Tibial nerve (tissue), 4 donors: ENCODE data around the gene SLC25A13. TPM values are rescaled to one million over a fixed set of nuclear protein-coding genes. Genes with fewer than 3 reads are reported as not detected.

Experiments used
- DNase-seq, 2 donors: peaks; one replicate each; pipeline ENCODE4 v3.0.0-alpha.2; 2019; ENCODE audit warnings: low spot score in 2 of 2
- H3K27ac ChIP-seq, 4 donors: fragments of 200-600 bp; sonication (generic) in 3 of 4; one replicate each; pipeline ENCODE4 v1.5.1; 2017 to 2019; ENCODE audit warnings: mild to moderate bottlenecking in 1 of 4
- H3K27me3 ChIP-seq, 2 donors: fragments of 200-600 bp; sonication (generic) in 1 of 2; one replicate each; pipeline versions ENCODE4 v1.5.1 to v1.6.0; 2017 to 2019
- H3K36me3 ChIP-seq, 3 donors: fragments of 200-600 bp; sonication (generic); one replicate each; pipeline ENCODE4 v1.5.1; 2018 to 2019
- H3K4me1 ChIP-seq, 4 donors: fragments of 200-600 bp; sonication (generic) in 3 of 4; one replicate each; pipeline ENCODE4 v1.5.1; 2017 to 2019
- H3K4me3 ChIP-seq, 4 donors: fragments of 200-600 bp; sonication (generic) in 3 of 4; one replicate each; pipeline ENCODE4 v1.5.1; 2017 to 2019; ENCODE audit warnings: mild to moderate bottlenecking in 1 of 4, moderate library complexity in 1 of 4
- H3K9me3 ChIP-seq, 4 donors: fragments of 200-600 bp; sonication (generic) in 3 of 4; one replicate each; pipeline ENCODE4 v1.5.1; 2017 to 2019
- EP300 ChIP-seq, 2 donors: sonication (generic); formaldehyde crosslinking; IDR thresholded peaks; one replicate each; pipeline ENCODE4 v1.6.1; 2017; ENCODE audit warnings: antibody characterized with exemption in 2 of 2, mild to moderate bottlenecking in 1 of 2
- POLR2A ChIP-seq, 2 donors: fragments of 450-650 bp; IDR thresholded peaks; one replicate each; pipeline ENCODE4 v1.6.1; 2017; ENCODE audit warnings: antibody characterized with exemption in 2 of 2, mild to moderate bottlenecking in 2 of 2, moderate library complexity in 2 of 2
- WGBS, 2 donors: methylation state at CpG; one replicate each; pipeline ENCODE4 v1.1.5; 2018; 5-methylcytosine and 5-hydroxymethylcytosine counted together
- total RNA-seq, 4 donors: library from RNA; depleted of rRNA; stranded (reverse); fragments of >200 nt; gene quantifications; one replicate each; pipeline ENCODE4 v1.1.0, GENCODE V29; 2016
- TF ChIP-seq, protein P1 (sequence below), 5 experiments: fragments of 200-600 bp in 3 of 5; fragments of 450-650 bp in 2 of 5; sonication (generic) in 3 of 5; IDR thresholded peaks; one replicate each; pipeline ENCODE4 v1.5.1; 2016 to 2019; ENCODE audit warnings: antibody characterized with exemption in 5 of 5, mild to moderate bottlenecking in 3 of 5, moderate library complexity in 2 of 5

Gene SLC25A13
- total RNA-seq, 4 donors from 2014 or later: 22.2 to 42.2 (median 29.6) TPM

DNA sequence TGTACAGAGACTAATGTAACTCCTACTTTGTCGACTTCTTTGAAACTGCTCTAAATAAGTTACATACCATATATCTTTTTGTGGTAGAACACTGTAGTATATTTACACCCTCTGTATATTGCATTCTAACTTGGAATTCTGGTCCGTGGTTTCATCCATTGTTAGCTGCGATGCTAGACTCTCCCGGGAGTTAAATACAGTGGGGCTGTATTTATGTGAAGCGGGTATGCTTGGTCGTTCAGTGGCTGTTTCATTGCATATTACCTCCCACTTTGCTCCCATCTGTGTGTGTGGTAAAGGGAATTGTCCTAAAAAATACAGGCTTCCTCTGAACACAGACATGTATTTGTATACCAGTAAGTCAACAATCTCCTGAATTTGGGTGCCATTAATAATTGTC lies 231.1 kb downstream of the SLC25A13 start:
- no peaks in the 10 kb centered on the region for H3K4me1 ChIP-seq
- H3K4me3 ChIP-seq: no peak overlapping the region
- no peaks in the 10 kb centered on the region for H3K27me3 ChIP-seq
- no peaks in the 10 kb centered on the region for H3K9me3 ChIP-seq
- no peak for DNase-seq
- TF ChIP-seq POLR2A (IDR thresholded peaks at IDR 0.05) (no peak), EP300 (IDR thresholded peaks at IDR 0.05) (no peak)
- TF ChIP-seq, protein P1, sequence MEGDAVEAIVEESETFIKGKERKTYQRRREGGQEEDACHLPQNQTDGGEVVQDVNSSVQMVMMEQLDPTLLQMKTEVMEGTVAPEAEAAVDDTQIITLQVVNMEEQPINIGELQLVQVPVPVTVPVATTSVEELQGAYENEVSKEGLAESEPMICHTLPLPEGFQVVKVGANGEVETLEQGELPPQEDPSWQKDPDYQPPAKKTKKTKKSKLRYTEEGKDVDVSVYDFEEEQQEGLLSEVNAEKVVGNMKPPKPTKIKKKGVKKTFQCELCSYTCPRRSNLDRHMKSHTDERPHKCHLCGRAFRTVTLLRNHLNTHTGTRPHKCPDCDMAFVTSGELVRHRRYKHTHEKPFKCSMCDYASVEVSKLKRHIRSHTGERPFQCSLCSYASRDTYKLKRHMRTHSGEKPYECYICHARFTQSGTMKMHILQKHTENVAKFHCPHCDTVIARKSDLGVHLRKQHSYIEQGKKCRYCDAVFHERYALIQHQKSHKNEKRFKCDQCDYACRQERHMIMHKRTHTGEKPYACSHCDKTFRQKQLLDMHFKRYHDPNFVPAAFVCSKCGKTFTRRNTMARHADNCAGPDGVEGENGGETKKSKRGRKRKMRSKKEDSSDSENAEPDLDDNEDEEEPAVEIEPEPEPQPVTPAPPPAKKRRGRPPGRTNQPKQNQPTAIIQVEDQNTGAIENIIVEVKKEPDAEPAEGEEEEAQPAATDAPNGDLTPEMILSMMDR (IDR thresholded peaks at IDR 0.05): no peak
- 59 to 65% methylated on average over 6 of the region's 6 CpGs for WGBS, 2 donors
- H3K27ac ChIP-seq: no peak overlapping the region
- H3K36me3 ChIP-seq: no peaks in the 10 kb centered on the region

DNA sequence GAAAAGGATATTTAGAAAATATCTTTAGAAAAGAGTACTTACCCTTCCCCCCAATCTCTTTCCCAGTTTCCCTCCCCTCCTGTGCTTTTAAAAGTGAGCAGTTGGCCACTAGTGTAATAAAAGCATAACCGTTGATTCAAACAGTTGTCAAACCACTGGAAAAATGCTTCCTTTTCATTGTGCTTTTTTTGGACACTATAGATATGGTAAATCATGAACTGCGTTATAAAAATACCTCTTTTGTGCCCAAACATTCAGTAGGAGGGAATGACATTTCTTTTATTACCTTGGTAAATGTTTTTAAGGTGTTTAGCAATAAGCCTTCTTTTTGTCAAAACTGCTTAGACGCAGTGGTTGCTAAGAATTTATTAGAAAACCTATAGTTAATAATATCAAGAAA lies 232.4 kb downstream of the SLC25A13 start:
- H3K4me3 ChIP-seq: no peak overlapping the region
- peaks cover 0 to 8% (median 0%) of the 10 kb centered on the region in 4 donors for H3K4me1 ChIP-seq
- H3K36me3 ChIP-seq: no peaks in the 10 kb centered on the region
- no peak for TF ChIP-seq POLR2A (IDR thresholded peaks at IDR 0.05)
- TF ChIP-seq, protein P1 (IDR thresholded peaks at IDR 0.05): no peak
- TF ChIP-seq EP300 (IDR thresholded peaks at IDR 0.05): no peak
- no peak overlapping the region for H3K27ac ChIP-seq
- H3K9me3 ChIP-seq: no peaks in the 10 kb centered on the region
- WGBS, 2 donors: 61 to 66% methylated on average over 3 of the region's 3 CpGs
- no peaks in the 10 kb centered on the region for H3K27me3 ChIP-seq
- DNase-seq: no peak

DNA sequence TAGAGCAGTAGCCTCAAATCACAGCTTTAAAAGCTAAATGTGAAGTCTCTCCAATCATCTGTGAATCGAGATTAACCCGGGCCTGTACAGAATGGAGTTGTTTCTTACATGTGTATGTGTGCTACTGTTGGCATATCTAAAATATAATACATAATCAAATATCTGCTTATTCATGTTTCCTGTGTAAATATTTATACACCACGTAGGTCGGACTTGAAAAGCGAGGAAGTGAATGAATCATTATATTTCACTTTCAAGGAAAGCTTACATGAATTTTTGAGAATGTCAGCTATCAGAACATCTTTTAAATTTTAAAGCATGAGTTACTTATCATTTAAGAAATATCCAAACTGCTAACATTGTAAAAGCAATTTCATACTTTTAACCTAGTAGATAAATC lies 233.3 kb downstream of the SLC25A13 start:
- no peaks in the 10 kb centered on the region for H3K36me3 ChIP-seq
- H3K27me3 ChIP-seq: no peaks in the 10 kb centered on the region
- H3K27ac ChIP-seq: no peak overlapping the region
- DNase-seq: no peak
- H3K4me3 ChIP-seq: no peak overlapping the region
- WGBS, 2 donors: 82 to 84% methylated on average over 5 of the region's 5 CpGs
- TF ChIP-seq POLR2A (IDR thresholded peaks at IDR 0.05) (no peak), EP300 (IDR thresholded peaks at IDR 0.05) (no peak)
- TF ChIP-seq, protein P1 (IDR thresholded peaks at IDR 0.05): no peak
- H3K9me3 ChIP-seq: no peaks in the 10 kb centered on the region
- peaks cover 0 to 8% (median 0%) of the 10 kb centered on the region in 4 donors for H3K4me1 ChIP-seq

DNA sequence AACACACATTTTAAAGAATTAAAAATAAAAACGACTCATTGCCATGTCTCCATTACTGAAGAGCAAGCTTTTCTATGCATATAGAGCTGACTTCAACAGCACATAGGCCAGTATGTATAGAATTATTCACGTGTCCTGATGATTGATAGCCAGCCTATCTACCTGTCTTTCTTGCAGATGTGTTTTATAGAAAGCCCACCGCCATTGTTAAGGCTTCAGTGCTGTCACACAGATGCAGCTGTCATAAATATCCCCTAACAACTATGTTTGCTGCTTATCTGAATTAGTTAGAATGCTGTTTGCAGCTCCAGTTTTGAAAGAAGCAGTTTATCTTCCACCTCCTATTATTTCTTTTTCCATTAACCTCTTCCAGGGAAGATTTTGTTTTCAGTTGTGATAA lies 235.9 kb downstream of the SLC25A13 start:
- Histone ChIP-seq H3K27ac (no peak overlapping the region), H3K9me3 (no peaks in the 10 kb centered on the region), H3K4me3 (no peak overlapping the region), H3K27me3 (no peaks in the 10 kb centered on the region), H3K4me1 (peaks cover 0 to 8% (median 0%) of the 10 kb centered on the region in 4 donors), H3K36me3 (no peaks in the 10 kb centered on the region)
- no peak for DNase-seq
- TF ChIP-seq, protein P1 (IDR thresholded peaks at IDR 0.05): no peak
- TF ChIP-seq POLR2A (IDR thresholded peaks at IDR 0.05) (no peak), EP300 (IDR thresholded peaks at IDR 0.05) (no peak)
- whole genome bisulfite sequencing, 2 donors: 65 to 70% methylated on average over 3 of the region's 3 CpGs

DNA sequence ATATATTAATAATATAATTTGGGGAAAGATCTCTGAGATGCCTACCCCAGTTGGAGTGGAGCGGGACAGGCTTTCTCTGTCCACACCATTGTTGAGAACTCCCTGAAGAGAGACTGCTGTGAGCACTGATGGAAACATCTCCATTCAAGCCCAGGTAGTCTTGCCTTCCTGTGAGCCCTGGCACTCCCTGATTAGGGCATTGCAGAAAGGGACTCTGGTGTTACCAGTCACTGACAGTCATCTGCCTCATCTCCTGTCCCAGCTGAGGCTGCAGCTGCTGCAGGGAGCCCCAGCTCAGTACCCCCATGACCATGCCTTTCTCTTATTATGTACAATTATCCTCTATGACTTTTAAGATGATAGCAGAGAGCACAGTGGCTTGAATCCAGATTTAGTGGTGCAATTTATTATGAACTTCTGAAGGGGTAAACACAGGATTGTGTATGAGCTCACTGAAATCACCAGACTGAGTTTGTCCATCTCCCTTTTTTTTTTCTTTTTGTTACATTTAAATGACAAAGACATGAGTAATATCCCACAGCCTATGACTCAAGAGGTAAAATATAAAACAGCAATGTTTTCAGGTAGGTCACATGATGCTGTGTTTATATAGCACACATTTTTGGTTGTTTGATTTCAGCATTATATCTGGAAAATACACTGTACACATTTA lies 236.9 kb downstream of the SLC25A13 start:
- Histone ChIP-seq H3K36me3 (no peaks in the 10 kb centered on the region), H3K9me3 (no peaks in the 10 kb centered on the region), H3K27me3 (no peaks in the 10 kb centered on the region), H3K27ac (no peak overlapping the region), H3K4me1 (peaks cover 0 to 8% (median 0%) of the 10 kb centered on the region in 4 donors), H3K4me3 (no peak overlapping the region)
- WGBS, 2 donors: 87 to 100% methylated on average over 1 of the region's 1 CpG
- TF ChIP-seq POLR2A (IDR thresholded peaks at IDR 0.05) (no peak), EP300 (IDR thresholded peaks at IDR 0.05) (no peak)
- TF ChIP-seq, protein P1 (IDR thresholded peaks at IDR 0.05): no peak
- no peak for DNase-seq
